ENCODE data around the gene TAS1R1.
A peak's percentile ranks its signal among the peaks of the same experiment; 100 is the strongest.
"Not testable (repeated sequence)": the region's sequence is repeated elsewhere in the genome, so short reads cannot be mapped to it uniquely, and the experiment has no call there.

TAS1R1 gene

DNA sequence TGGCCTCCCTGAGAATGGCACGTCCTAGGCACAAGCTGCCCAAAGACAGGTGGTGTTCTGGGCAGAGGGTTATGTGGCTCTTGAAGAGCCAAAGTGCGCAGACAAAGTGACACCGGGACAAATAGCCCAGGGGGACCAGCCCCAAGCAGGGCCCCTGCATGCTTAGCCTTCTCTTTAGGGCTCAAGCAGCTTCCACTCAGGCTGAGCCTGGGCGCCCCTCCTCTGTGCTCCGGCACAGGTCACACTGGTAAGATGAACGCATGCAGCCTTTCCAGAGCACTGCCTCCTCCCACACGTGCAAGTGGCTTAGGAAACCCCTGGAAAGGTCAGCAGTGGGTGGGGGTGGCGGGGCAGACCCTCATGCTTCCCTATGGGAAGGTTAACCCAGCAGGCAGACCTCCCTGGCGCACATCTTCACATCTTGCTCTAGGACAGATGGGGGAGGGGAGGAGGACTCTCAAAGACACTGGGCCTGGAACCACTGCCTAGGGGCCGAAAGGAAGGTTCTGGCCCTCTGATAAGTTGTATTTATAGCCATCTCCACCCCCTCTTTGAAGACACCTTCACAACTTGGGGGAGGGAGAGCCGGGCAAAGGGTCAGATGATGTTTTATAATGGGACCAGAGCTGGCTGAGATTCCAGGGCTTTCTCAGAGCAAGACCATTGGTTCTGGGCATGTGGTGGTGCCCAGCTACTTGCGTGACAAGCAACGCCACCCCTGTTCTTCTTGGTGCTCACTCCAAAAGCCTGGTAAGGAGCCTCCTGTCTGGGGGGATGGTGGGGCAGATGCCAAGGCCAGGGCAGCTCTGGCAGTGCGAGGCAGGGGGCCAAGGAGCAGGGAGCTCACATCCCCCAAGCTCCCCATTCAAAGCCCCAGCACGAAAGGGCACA lies 42.0 kb downstream of the TAS1R1 start:
- TF ChIP-seq, protein P1, sequence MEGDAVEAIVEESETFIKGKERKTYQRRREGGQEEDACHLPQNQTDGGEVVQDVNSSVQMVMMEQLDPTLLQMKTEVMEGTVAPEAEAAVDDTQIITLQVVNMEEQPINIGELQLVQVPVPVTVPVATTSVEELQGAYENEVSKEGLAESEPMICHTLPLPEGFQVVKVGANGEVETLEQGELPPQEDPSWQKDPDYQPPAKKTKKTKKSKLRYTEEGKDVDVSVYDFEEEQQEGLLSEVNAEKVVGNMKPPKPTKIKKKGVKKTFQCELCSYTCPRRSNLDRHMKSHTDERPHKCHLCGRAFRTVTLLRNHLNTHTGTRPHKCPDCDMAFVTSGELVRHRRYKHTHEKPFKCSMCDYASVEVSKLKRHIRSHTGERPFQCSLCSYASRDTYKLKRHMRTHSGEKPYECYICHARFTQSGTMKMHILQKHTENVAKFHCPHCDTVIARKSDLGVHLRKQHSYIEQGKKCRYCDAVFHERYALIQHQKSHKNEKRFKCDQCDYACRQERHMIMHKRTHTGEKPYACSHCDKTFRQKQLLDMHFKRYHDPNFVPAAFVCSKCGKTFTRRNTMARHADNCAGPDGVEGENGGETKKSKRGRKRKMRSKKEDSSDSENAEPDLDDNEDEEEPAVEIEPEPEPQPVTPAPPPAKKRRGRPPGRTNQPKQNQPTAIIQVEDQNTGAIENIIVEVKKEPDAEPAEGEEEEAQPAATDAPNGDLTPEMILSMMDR (conservative IDR thresholded peaks at IDR 0.05; ENCODE audit: low read length), result no peak
- DNase-seq (ENCODE audit: low read depth), result no peak
- no peak overlapping the region for H3K4me3 ChIP-seq (ENCODE audit: low read length)

- DNase-seq (ENCODE audit: low read depth), result no peak
- no peak overlapping the region for H3K4me3 ChIP-seq (ENCODE audit: low read length)
- TF ChIP-seq, protein P1 (conservative IDR thresholded peaks at IDR 0.05; ENCODE audit: low read length), result no peak
Observed at GRCh38 chr1:6597777-6598131, 42.6 kb downstream of the TAS1R1 start.

DNA sequence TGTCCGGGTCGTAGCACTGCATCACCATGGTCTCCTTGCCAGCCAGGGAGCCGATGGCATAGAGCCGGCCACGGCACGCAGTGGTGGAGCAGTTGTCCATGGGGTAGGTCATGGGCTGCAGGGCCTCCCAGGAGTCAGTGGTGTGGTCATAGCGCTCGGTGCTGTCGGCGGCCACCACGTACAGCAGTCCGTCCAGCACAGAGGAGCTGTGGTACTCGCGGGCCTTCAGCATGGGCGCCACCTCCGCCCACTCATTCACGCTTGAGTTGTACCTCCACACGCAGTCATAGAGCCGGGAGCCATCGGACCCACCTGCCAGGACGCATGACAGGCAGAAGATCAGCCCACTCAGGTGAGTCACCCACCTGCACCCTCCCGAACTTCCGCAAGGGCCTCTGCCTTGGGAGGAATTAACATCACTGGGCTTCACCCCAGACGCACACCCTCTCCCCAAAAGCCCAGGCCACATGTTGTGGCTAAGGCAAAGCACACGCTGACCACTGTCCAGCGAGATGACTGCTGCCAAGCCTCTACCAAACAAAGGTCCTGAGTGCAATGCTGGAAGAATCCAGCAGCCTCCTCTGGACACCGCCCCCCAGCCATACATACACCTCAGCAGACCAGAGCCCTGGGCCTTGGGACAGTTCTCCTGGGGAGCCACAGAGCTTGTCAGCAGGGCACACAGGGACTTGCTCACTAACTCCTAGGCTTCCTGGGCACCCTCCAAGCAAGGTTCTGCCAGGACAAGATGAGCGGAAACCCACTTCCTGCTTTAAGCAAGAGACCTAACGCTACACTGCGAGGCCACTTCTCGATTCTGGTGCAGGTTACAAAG lies 44.3 kb downstream of the TAS1R1 start:
- TF ChIP-seq, protein P1 (conservative IDR thresholded peaks at IDR 0.05; ENCODE audit: low read length), result no peak
- DNase-seq (ENCODE audit: low read depth), result peak; percentile 50
- peak overlapping the region; percentile 95 for H3K4me3 ChIP-seq (ENCODE audit: low read length)

DNA sequence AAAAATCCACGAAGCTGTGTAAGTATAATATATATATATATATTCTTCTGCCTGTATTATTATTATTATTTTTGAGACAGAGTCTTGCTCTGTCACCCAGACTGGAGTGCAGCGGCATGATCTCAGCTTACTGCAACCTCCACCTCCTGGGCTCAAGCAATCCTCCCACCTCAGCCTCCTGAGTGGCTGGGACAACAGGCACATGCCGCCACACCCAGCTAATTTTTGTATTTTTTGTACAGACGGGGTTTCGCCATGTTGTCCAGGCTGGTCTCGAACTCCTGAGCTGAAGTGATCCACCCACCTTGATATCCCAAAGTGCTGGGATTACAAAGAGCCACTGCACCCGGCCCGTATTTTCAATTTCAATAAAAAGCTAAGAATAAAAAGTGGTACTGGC lies 44.9 kb downstream of the TAS1R1 start:
- not testable (repeated sequence) for DNase-seq (ENCODE audit: low read depth)
- peak overlapping the region; percentile 95 for H3K4me3 ChIP-seq (ENCODE audit: low read length)

DNA sequence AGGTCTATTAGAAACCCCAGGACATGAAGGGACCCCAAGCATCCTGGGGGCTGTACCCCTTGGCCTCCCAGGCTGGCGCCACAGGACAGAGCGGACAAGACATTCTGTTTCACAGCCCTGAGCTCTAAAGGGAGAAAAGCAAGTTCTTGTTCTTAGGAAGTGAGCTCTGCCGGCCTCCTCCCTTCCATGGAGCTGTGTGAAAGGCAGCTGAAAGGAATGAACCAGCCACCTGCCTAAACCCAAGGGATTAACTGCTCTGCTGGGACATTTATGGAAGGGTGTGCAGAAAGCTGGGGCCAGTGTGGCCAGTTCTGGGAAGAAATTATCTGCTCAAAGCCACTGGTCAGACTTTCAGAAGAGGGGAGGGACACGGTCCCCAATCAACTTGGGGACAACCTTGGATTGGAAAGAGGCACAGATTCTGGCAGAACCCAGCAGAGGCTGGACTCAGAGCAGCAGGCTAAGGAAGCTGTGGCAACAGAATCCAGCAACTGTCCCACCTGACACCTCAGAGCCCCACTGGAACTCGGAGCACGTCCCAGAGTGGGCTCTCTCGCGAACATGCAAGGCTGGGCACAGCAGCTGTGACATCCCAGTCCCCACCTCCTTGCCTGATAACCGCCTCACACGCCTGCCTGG lies 45.4 kb downstream of the TAS1R1 start:
- peak; percentile 31 for DNase-seq (ENCODE audit: low read depth)

DNA sequence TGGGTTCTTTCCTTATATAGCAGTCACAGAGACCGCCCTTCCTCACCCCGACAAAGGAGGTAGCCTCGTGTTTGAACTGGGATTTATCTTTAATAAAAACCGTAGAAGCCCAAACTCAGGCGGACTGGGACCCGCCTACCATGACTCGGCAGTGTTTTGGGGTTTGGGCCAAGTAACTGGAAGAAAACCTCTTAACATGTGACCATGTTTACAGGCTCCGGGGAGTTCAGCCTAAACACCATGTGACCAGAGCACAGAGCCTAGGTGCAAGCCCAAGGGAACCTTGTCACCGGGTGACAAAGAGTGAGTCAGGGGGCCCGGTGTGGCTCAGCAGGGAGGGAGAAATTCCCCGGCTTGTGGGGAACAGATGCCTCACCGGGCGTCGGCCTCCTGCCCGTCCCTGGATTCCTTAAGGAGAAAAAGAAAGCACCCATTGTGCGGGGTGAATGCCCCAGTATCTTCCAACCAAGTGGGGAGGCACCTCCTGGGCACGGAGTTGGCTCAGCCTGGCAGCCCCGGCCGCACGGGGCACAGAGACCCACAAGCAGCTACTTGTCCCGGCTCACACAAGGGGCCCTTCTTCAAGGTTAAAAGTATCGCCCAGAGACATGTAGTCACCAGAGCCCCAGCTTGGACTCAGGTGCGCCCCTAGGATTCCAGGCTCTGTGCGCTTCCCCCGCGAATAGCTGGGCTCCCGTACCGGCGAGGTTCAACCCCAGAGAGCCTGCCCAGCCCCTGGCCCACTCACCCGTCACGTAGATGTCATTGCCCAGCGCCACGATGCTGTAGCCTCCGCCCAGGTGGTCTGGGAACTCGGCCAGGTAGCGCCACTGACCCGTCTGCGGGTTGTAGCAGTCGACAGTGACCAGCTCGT lies 46.2 kb downstream of the TAS1R1 start:
- TF ChIP-seq, protein P1 (conservative IDR thresholded peaks at IDR 0.05; ENCODE audit: low read length), result no peak
- peak overlapping the region; percentile 95 for H3K4me3 ChIP-seq (ENCODE audit: low read length)
- DNase-seq (ENCODE audit: low read depth), result peak; percentile 91

More for the DNA sequence above, 45.4 kb downstream of the TAS1R1 start:
- peak overlapping the region; percentile 95 for H3K4me3 ChIP-seq (ENCODE audit: low read length)
- TF ChIP-seq, protein P1 (conservative IDR thresholded peaks at IDR 0.05; ENCODE audit: low read length), result no peak
